GM18502 (cell line): Measurements from ENCODE around the gene SCMH1.
A peak's percentile ranks its signal among the peaks of the same experiment; 100 is the strongest.

ENCODE experiments used
- ATAC-seq: cut with Tn5 transposase; IDR thresholded peaks from one replicate; pipeline ENCODE4 v1.9.1; 2021; ENCODE audit warnings: mild to moderate bottlenecking; ENCODE audit not compliant: unreplicated experiment, poor library complexity

The SCMH1 gene

DNA sequence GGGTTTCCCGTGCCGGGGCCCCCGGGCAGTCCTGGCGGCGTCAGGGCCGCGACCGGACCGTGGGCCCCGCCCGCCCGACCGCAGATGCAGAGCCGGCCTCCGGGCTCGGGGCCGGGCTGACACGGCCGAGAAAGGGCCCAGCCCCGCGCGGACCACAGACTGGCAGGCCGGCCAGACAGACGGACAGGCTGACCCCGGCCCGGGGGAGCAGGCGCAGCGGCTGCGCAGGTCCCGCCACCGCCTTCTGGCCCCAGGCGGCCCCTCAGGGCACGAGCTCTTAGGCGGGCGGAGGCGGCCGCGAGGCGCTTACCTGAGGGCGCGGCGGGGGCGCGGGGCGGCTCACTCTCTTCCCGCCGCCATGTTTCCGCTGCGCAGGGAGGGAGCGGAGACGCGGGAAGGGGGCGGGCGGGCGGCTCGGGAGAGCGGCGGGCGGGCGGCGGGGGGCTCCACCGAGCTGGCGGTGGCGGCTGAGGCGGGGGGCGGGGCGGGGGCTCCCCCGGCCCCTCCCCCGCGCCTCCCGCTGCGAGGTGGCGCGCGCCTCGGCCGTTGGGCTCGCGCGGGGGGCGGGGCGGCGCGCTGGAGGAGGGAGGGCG, at the start of gene SCMH1:
TSS of gene SCMH1 (minus strand) at position 558 of the 593 bp plus-strand sequence. CDS start 56,173 bp downstream, outside the sequence.
- ATAC-seq = peak; percentile 47

DNA sequence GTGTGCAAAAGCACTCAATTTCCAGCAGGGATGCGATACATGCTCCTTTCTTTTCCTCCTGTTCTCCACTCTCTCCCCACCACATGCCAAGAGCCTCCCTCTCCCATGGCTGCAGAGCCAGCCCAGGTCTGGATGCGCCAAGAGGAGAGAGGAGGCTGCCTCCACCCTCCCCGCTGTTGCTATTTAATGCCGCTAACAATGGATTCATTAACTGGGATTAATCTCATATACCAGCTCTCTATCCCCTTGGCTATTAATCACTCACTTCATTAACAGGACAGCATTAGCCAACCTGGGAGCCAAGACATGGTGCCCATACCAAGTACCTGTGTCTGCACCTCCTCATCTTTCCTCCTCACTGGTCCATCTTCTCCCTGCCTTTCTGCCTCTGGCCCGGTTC, 49.1 kb upstream of the SCMH1 start:
- ATAC-seq = no peak

DNA sequence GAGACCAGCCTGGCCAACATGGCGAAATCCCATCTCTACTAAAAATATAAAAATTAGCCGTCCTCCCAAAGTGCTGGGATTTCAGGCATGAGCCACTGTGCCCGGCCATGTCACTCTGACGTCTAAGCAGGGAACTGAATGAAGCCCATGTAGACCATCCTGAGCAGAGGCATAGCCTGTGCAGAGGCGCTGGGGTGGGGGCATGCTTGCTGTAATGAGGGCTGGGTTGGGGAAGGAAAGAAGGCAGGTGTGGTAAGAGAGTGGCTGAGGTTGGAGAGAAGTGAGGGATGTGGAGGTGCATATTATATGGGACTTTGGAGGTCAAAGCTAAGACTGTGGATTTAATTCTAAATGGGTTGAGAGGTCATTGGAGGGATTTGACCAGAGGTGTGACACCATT, 47.1 kb upstream of the SCMH1 start:
- no peak for ATAC-seq

DNA sequence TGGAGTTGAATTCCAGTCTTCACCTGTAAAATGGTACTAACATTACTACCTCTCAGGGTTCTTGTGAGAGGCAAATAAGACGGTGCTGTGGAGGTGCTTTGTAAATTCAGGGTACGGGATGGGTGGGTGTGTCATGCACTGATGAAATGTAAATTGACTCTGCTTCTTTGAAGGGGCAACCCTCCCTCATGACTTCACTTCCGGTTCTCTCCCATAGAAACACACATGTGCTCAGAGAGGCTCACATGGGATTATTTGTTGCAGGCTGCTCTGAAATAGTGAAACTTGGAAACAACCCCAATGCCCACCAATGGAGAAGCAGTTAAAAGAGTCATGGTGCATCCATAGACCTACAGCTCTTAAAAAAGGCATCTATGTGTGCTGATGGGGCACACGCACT, 44.9 kb upstream of the SCMH1 start:
- no peak for ATAC-seq

DNA sequence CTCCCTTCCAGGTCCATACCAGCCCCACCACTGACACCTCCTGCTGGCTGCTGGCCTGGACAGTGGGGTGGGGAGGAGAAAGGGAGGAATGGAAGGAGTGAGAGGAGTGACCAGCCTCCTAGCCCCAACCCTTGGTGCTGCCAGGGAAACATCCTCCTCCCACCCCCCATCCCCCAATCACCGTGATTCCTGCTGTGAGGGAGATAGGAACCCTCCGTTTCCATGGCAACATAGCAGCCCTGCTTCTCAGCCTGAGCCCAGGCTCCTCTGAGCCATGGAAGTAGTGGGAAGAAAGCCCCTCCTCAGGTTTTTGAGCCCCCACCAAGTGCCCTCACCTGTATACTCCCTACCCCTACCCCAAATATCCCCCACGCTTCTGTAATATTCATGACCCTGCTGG, 44.4 kb upstream of the SCMH1 start:
- ATAC-seq = no peak

DNA sequence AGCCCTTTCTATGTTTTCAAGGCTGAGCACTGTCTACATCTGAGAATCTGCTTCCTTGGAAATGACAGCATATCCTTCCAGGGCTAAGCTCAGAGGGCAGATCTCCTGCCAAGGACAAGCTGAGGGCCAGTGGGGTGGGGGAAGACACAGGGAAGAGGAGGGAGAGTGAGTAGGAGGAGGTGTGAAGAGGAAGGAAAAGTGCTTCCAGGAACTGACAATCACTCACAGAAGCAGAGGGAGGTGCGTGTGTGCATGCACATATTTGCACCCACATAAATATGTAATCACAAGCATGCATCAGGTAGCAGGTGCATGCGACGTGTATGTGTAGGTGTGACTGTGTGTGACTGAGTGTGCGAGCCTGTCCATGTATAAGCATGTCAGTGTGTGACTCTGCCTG, 43.7 kb upstream of the SCMH1 start:
- ATAC-seq = no peak

DNA sequence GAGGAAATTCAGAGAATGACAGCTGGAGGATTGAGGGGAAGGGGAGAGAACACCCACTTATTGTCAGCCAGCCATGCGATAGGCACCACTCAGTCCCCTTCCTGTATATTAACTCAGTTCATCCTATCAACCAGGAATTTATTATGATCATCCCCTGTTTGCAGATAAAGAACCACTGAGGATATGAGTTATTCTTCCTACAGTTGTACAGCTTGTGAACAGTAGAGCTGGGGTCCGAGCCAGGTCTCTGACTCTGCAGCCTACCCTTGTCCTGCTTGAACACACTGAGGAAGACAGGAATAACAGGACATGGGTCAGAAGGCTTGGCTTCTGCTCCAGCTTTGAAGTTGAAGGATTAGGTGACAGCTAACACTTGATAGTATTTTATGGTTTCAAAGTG, 42.0 kb upstream of the SCMH1 start:
- ATAC-seq = no peak

DNA sequence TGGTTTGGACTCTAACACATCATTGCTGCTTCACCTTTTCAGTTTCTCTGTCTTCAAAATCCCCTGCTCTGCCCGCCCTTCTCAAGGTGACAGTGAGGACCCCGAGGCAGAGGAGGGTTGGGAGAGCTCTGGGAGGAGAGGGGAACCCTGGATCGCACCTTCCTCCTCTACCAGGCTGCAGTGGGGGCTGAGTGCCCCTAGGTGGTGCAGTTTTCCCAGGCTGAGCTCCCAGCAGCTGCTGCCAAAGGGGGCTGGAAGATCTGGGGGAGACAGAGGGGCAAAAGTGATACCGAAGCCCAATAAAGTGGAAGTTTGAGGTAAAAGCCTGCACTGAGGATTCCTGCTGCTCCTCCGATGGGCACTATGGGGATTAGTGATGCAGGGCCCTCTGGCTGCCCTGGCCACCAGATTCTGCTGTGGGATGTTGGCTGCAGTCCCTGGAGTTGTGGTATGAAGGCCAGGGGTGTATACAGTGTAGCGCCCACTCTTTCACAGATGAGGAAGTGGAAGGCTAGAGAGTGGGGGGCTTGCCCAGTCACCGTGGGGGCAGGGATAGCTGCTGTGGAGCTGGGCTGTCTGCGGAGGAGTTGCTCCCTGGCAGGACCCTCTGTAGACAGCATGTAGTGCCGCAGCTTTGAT, 40.7 kb upstream of the SCMH1 start:
- no peak for ATAC-seq

DNA sequence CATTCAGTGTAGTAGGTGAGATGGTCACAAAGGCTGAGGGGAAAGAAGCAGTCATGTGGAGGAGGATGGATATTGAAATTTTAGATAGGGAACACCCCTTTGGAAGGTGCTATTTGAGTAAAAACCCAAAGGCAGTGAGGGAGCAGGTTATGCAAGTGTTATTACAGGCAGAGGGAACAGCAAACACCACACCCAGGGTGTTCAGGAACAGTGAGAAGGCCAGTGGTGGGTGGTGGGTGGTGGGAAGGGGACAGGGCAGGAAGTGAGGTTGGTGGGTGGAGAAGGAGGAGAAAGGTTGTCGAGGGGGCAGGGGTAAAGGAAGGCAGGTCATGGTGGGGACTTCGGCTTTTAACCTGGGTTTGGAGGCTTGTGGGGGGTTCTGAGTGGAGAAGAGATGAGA, 39.2 kb upstream of the SCMH1 start:
- no peak for ATAC-seq

DNA sequence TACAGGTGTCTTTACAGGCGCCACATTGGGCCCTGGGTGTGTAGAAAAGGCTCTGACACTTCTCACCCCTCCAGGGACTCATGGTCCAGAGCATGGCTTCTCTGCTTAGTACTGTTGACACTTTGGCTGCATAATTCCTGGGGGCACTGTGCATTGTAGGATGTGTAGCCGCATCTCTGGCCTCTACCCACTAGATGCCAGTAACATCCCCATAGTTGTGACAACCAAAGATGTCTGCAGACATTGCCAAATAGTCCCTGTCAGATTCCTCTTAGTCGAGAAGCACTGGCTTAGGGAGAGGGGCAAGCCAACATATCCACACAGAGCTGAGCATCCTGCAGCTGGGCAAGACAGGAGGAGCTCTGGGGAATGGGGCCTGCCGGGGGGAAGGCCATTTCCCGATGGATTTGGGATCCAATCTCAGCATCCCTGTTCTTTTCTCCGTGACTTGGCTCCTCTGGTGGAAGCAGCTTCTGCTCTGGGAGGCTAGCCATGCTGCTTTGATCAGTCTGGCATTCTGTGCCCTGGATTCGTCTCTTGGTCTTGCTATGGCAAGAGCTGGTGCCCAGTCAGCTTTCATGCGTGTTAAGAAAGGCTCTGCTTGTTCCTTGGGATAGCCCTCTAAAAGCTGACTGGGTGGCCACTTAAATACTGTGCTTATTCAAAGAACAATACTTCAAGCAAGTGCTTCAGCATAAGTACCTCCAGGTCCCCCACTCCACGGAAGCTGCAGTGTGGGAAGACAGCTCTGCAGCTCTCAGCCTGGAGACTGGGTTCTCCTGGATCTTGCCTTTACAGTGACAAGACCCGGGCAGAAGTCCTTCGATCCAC, 38.3 kb upstream of the SCMH1 start:
- ATAC-seq = no peak

DNA sequence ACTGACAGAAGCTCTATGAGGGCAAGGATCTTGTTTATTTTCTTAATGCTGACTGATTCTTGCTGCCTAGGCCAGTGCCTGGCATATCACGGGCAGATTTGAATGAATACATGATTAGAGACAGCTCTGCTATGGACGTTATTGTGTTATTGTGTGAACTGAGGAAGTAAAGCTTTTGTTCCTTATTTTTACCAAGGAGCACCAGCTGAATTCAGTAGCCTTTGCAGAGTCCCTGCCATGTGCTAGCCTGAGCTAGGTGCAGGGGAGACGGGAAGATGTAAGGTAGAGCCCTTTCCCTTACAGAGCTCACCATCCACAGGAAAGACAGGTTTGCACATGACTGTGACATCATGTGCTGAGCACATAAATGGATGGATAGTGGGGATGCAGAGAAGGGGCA, 36.0 kb upstream of the SCMH1 start:
- no peak for ATAC-seq

DNA sequence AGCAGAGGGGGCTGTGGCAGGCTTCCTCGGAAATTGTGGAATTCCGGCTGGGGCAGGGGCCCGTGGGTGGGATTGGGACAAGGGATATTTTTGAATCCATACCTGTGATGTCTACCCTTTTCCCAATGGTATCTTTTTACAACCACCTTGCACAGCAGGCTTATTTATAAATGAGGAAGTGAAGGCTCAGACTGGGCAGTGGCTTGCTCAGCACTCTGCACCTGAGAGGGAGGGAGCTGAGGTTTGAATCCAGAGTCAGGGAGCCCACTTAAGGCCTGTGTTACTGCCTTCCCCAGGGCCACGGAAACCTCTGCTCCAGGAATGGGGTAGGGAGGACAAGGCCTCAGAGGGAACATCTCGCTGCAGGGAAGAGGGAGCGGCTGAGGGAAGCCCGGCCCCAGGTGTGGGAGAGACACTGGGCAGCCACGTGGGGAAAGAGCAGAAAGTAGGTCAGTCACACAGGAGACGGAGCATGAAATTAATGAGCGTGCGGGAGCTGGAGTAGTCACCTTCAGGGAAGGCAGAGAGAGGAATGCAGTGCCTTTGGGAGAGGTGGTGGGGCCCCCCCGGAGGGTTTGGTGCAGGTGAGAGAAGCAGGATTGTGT, 35.4 kb upstream of the SCMH1 start:
- ATAC-seq = no peak

DNA sequence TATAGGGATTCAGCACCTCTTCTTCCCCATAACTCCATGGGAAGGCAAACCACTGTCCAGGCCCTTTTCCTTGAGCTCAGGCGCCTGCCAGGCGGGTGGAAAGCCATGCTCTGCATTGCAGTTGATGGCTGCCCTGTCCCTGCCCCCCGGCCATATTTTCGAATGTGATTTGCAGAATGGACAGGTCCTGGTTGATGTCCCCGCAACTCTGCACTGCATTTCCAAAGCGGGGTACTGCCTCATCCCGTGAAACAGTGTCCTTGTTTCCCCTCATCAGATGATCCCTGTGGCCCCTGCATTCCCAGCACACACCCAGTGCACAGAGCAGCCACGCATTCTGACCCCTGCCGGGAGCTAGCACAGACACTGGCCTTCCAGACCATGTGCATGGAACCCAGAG, 33.7 kb upstream of the SCMH1 start:
- no peak for ATAC-seq

DNA sequence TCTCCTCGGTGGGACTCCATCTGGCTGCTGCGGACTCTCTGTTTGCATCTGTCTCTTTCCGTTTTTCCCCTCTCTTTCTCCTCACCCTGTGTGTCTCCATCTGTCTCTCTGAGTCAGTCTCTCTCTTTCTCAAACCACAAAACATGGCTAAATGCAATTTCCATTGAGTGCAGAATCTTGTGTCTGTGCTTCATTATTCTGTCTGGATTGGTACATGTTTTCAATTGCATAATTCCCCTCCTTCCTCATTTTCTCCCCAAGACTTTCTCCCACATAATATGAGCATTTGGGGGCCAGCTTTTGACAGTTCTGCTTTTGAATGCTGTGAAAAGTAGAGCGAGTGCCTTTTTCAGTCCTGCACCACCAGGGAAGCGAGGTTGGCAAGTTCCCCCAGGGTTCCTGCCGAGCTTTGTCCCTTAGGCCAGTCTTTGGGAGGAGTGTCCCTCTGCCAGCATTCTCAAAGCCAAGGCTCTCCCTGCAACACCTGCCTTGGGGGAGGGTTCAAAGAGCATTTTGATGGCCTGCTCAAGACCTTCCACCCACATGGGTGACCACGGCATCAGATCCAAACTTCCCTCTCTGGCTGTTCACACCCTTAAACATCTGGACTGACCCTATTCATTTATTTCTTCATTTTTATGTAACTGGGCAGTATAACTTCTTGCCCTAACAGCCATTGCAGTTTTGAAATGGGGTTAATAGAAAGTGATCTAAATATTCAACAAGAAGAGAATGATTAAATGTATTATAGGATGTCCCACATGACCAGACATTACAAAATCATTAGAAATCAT, 32.8 kb upstream of the SCMH1 start:
- ATAC-seq = no peak

DNA sequence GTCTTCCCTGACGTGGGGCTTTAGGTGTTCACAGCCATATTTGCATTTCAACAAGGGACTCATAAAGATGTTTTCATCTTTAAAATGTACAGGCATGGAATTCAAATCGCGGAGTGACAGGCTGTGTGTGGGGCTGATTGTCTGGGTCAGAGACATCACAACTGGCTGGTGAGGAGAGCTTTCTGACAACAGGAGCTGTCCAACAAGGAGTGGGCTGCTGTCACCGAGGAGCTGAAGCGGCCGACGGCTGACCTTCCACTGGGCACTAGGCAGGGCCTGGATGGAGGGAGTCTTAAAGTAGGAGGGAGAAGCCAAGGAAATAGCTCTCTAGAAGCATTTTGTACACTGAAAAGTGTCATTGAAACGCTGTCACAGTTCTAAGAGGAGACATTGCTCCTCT, 30.5 kb upstream of the SCMH1 start:
- ATAC-seq = no peak

DNA sequence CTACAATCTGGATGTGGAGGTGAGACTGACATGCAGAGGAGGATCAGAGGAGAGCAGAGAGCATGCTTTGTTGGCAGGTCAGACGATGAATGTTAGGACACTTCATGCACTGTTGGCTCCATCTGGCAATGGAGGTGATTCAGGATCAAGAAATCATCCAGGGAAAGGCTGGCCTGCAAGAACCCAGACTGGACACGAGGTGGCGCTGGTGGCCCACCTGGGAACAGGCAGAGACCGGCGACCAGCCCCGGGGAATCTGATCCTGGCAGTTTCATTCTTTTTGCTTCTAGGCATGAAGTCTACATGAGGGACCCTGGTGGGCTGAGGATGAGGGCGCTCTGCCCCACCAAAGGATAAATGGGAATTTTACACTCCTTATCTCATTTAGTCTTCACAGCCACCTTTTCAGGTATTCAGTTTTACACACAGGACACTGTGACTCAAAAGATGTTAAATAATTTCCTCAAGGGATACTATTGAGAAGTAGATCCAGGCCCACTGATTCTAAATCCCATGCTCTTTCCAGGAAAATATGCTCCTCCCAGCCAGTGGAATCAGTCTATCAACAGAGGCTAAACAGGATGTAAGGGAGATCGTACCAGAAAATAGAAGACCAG, 26.2 kb upstream of the SCMH1 start:
- no peak for ATAC-seq

DNA sequence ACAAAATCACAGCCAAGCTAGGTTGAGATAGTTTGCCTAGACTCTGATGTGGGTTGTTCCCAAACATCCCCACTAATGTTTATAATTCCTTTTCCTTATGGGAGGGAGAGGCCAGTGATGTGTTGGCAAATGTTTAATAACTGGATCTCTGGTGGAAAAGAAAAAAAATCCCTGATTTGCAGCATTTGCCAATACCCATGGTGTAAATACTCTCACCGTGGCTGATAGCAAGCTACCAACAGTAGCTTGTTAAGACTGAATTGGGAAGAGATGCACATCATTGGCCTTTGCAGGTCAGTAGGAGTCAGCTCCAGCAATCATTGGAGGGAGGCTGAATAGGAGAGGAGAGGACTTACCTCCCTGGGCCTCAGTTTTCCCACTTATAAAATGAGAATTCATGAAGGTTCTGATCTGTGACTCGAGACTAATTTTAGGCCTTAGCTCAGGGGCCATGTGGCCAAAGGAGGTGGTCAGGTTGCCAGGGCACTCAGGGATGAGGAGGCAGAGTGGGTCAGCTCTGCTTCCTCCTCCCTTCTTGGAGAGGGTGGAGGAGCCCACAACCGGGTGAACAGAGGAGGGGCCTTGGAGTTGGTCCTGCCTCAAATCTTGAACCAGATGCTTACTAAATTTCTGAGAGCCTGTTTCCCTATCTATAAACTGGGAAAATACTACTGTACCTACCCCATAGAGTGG, 20.0 kb upstream of the SCMH1 start:
- ATAC-seq = no peak

DNA sequence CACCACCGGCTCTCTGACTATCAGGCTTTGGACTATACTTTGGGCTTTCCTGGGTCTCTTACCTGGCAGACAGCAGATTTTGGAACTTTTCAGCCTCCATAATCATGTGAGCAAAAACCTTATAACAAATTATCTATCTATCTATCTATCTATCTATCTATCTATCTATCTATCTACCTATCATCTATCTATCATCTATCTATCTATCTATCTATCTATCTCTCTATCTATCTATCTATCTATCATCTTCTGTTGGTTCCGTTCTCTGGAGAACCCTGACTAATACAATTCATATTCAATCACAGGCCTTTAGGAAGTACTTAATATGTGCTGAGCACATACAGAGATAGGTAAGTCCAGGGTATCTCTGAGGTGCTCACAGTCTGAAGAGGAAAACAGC, 18.7 kb upstream of the SCMH1 start:
- ATAC-seq = no peak

DNA sequence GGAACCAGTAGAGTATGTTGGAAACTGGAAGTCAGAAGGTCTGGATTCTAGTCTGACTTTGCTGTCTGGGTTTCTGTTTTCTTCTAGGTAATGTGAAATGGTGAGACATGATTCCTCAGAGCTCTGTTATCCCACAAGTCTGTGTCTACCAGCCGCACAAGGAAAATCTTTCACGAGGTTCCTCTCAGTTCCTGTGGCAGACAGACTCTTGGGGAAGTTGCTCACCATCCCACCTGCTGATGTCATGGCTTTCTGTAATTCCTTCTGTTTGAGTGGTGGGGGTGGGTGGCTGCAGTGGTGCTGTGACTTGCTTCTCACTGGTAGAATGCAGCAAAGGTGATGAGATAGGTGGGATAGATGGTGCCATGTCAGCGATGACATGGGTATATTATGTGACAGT, 17.1 kb upstream of the SCMH1 start:
- no peak for ATAC-seq
